ENCODE results near the gene MDM2.

- TF ChIP-seq POLR2AphosphoS5 (IDR thresholded peaks at IDR 0.05) (no peak), CTCF (IDR thresholded peaks at IDR 0.05 in 8 of 11, conservative IDR thresholded peaks at IDR 0.05 in 3 of 11) (no peak), POLR2A (IDR thresholded peaks at IDR 0.05) (no peak)
Observed at GRCh38 chr12:68893741-68894140, 85.8 kb downstream of the MDM2 start.

Measured in spleen (tissue), 7 donors.